K562 (cell line): Measurements from ENCODE around the gene AGMO. TPM values are rescaled to one million over a fixed set of nuclear protein-coding genes. Genes with fewer than 3 reads are reported as not detected.

ENCODE experiments used
- ATAC-seq: fragments of 200-7000 bp; cut with Tn5 transposase; 3 replicates; pipeline ENCODE4 v1.9.1; 2020; ENCODE audit warnings: moderate library complexity
- BruUV-seq: library from RNA; stranded (reverse); fragments of 400-500 nt; replicated peaks from 2 replicates; lab custom pipeline; 2021; lab: Mats Ljungman, UMichigan
- CTCF ChIA-PET: fragments of 300-600 bp; formaldehyde crosslinking; extraction: SDS; loops from one replicate; lab custom pipeline; 2021; ENCODE audit warnings: low intra/inter-chr PET ratio; lab: Yijun Ruan, JAX
- POLR2A ChIA-PET: fragments of 300-600, 350-650 bp; sonication (Branson Sonifier 250); formaldehyde crosslinking; extraction: SDS; loops from one replicate; lab custom pipeline; 2021; ENCODE audit warnings: antibody characterized with exemption, inconsistent platforms; lab: Yijun Ruan, JAX
- DNase-seq, 4 experiments: peaks; one replicate each; pipeline versions ENCODE4 v3.0.0 to v3.0.0-alpha.2; 2011 to 2018; ENCODE audit warnings: low spot score in 3 of 4, mixed read lengths in 3 of 4; ENCODE audit errors: extremely low read depth in 1 of 4
- FAIRE-seq: peaks from 2 replicates; lab custom pipeline; 2011; peaks lifted over from hg19 to GRCh38; lab: Jason Lieb, UNC
- H2AFZ ChIP-seq: 2 replicates; pipeline ENCODE4 v1.6.0; 2011; ENCODE audit warnings: low read depth, low read length, control low read depth, inconsistent platforms
- H3K27ac ChIP-seq: fragments of 200-600 bp; 3 replicates; pipeline ENCODE4 v1.8.0; 2011; ENCODE audit warnings: low read depth, mild to moderate bottlenecking, control low read depth, inconsistent platforms, low read length, moderate library complexity, mixed read lengths; ENCODE audit errors: extremely low read depth
- H3K27me3 ChIP-seq, 2 experiments: fragments of 300-600 bp in 1 of 2; 2 replicates in 1 of 2; 3 replicates in 1 of 2; pipeline versions ENCODE4 v1.6.0 to v1.8.0; 2011; ENCODE audit warnings: inconsistent platforms in 2 of 2, low read length in 2 of 2, mild to moderate bottlenecking in 1 of 2, mixed read lengths in 1 of 2, moderate library complexity in 1 of 2; ENCODE audit not compliant: control insufficient read depth in 2 of 2, insufficient read depth in 2 of 2
- H3K36me3 ChIP-seq: fragments of 300-600 bp; 3 replicates; pipeline ENCODE4 v1.8.0; 2011; ENCODE audit warnings: mild to moderate bottlenecking, low read length, inconsistent platforms; ENCODE audit not compliant: control insufficient read depth, insufficient read depth
- H3K4me1 ChIP-seq, 2 experiments: fragments of 200-600 bp in 1 of 2; replicated peaks in 1 of 2; 2 replicates in 1 of 2; 3 replicates in 1 of 2; pipeline versions ENCODE4 v1.5.1 to v1.8.0; 2011; ENCODE audit warnings: inconsistent platforms in 2 of 2, low read length in 2 of 2, mild to moderate bottlenecking in 1 of 2, mixed read lengths in 1 of 2, moderate library complexity in 1 of 2; ENCODE audit not compliant: control insufficient read depth in 2 of 2, insufficient read depth in 2 of 2
- H3K4me2 ChIP-seq: 2 replicates; pipeline ENCODE4 v1.6.1; 2011; ENCODE audit warnings: low read length, control low read depth, inconsistent platforms, mixed read lengths; ENCODE audit not compliant: insufficient read depth
- H3K4me3 ChIP-seq: fragments of 200-600 bp; sonication (generic), shearing (Covaris generic); 2 replicates; pipeline ENCODE4 v1.5.1; 2016; ENCODE audit warnings: control low read depth, inconsistent platforms
- H3K79me2 ChIP-seq: fragments of 200-600 bp; 3 replicates; pipeline ENCODE4 v1.8.0; 2011; ENCODE audit warnings: low read length, inconsistent platforms; ENCODE audit not compliant: control insufficient read depth, insufficient read depth
- H3K9ac ChIP-seq, 2 experiments: 2 replicates each; pipeline versions ENCODE4 v1.6.0 to v1.6.1; 2011; ENCODE audit warnings: low read depth in 2 of 2, low read length in 2 of 2, control low read depth in 1 of 2, inconsistent platforms in 1 of 2, mild to moderate bottlenecking in 1 of 2, mixed read lengths in 1 of 2; ENCODE audit not compliant: insufficient read depth in 1 of 2
- H3K9me1 ChIP-seq: one replicate; pipeline ENCODE4 v1.6.0; 2011; ENCODE audit warnings: inconsistent platforms, mild to moderate bottlenecking, low read length, moderate library complexity; ENCODE audit not compliant: control insufficient read depth, insufficient read depth
- H3K9me3 ChIP-seq: replicated peaks from 2 replicates; pipeline ENCODE4 v1.5.1; 2011; ENCODE audit warnings: low read depth, low read length, inconsistent platforms; ENCODE audit not compliant: control insufficient read depth, insufficient read depth
- H4K20me1 ChIP-seq: replicated peaks from 2 replicates; pipeline ENCODE4 v1.6.1; 2011; ENCODE audit warnings: low read length, inconsistent platforms, mixed read lengths; ENCODE audit not compliant: control insufficient read depth, insufficient read depth
- CCAR2 ChIP-seq: fragments of 200-400 bp; formaldehyde crosslinking; IDR thresholded peaks from 2 replicates; pipeline ENCODE4 v1.6.1; 2017; ENCODE audit warnings: mild to moderate bottlenecking, low read depth, low read length
- CEBPB ChIP-seq: fragments of 450-650 bp; IDR thresholded peaks from 2 replicates; pipeline ENCODE4 v1.6.1; 2016; ENCODE audit warnings: missing genetic modification characterization, missing compliant biosample characterization
- CEBPG ChIP-seq, 3 experiments: fragments of 200-800 bp in 1 of 3; sonication (Bioruptor generic) in 1 of 3; sonication (generic) in 1 of 3; formaldehyde crosslinking in 1 of 3; IDR thresholded peaks in 2 of 3; conservative IDR thresholded peaks in 1 of 3; 2 replicates each; pipeline versions ENCODE4 v1.6.1 to v1.8.0; 2016 to 2022; ENCODE audit warnings: missing compliant biosample characterization in 2 of 3, missing genetic modification characterization in 2 of 3, mild to moderate bottlenecking in 1 of 3, missing genetic modification reagents in 1 of 3
- ESRRB ChIP-seq: fragments of 250-450 bp; sonication (Bioruptor Pico); IDR thresholded peaks from 2 replicates; pipeline ENCODE4 v1.5.0; 2020; ENCODE audit warnings: mild to moderate bottlenecking, moderate library complexity, borderline replicate concordance
- HDAC6 ChIP-seq: IDR thresholded peaks from 2 replicates; pipeline ENCODE4 v1.6.1; 2012; ENCODE audit warnings: low read depth, mild to moderate bottlenecking, control low read depth, inconsistent platforms, low read length, moderate library complexity
- HLTF ChIP-seq: fragments of 450-650 bp; IDR thresholded peaks from 2 replicates; pipeline ENCODE4 v1.6.1; 2016
- KAT7 ChIP-seq: sonication (generic); formaldehyde crosslinking; IDR thresholded peaks from 2 replicates; pipeline ENCODE4 v1.8.0; 2022; ENCODE audit warnings: missing genetic modification reagents, mild to moderate bottlenecking, borderline replicate concordance
- POLR3G ChIP-seq: IDR thresholded peaks from 2 replicates; pipeline ENCODE4 v1.6.1; 2011; ENCODE audit not compliant: insufficient read length, insufficient replicate concordance; ENCODE audit errors: extremely low read depth
- SRSF7 ChIP-seq: fragments of 200-400 bp; formaldehyde crosslinking; optimal IDR thresholded peaks from 2 replicates; pipeline ENCODE3; 2017; ENCODE audit warnings: mild to moderate bottlenecking, low read depth, low read length
- ZNF75A ChIP-seq: fragments of 450-650 bp; formaldehyde crosslinking; IDR thresholded peaks from 2 replicates; pipeline ENCODE4 v1.4.0; 2020; ENCODE audit warnings: mild to moderate bottlenecking
- WGBS: fragments of 100-300 bp; shearing (Covaris generic); methylation state at CpG from one replicate; pipeline ENCODE4 v1.1.6; 2016; ENCODE audit warnings: low coverage, mixed read lengths; ENCODE audit not compliant: insufficient coverage; ENCODE audit errors: missing lambda C conversion rate; 5-methylcytosine and 5-hydroxymethylcytosine counted together
- in situ Hi-C: fragments of 300-500 bp; cut with MboI; formaldehyde crosslinking; loops from 4 replicates; pipeline ENCODE4 v1.15.0; 2018; ENCODE audit warnings: inconsistent platforms, mixed read lengths
- intact Hi-C: fragments of 100-400 bp; cut with micrococcal nuclease; formaldehyde crosslinking; loops from 2 replicates; pipeline ENCODE4 v1.14.2; 2022
- polyA plus RNA-seq, 8 experiments: library from polyadenylated mRNA; depleted of rRNA in 4 of 8; stranded (reverse) in 5 of 8; unstranded in 3 of 8; fragments of >200 nt; fragmentation: Nextera tagmentation in 2 of 8; fragmentation: Illumina TruSeq in 1 of 8; extraction: Ambion mirVana in 2 of 8; extraction: Trizol in 1 of 8; gene quantifications; 2 replicates each; pipeline versions ENCODE4 v1.2.1 to v1.2.3, GENCODE V29; 2011 to 2014; ENCODE audit warnings: inconsistent platforms in 1 of 8, missing spikeins in 1 of 8
- total RNA-seq, 7 experiments: library from RNA; depleted of rRNA in 6 of 7; stranded (reverse); fragments of >200 nt in 6 of 7; fragmentation: Illumina TruSeq in 2 of 7; extraction: Trizol in 2 of 7; gene quantifications; 2 replicates each; pipeline versions ENCODE4 v1.2.1 to v1.2.3, GENCODE V29; 2011 to 2021; ENCODE audit warnings: low replicate concordance in 1 of 7
- TF ChIP-seq, protein P1 (sequence below): fragments of 450-650 bp; IDR thresholded peaks from one replicate; pipeline ENCODE4 v1.6.1; 2018; ENCODE audit warnings: mild to moderate bottlenecking, moderate library complexity; ENCODE audit not compliant: partially characterized antibody
- TF ChIP-seq, protein P2 (sequence below): fragments of 450-650 bp; formaldehyde crosslinking; IDR thresholded peaks from 2 replicates; pipeline ENCODE4 v1.4.0; 2022; ENCODE audit warnings: mild to moderate bottlenecking, moderate library complexity
- TF ChIP-seq, protein P3 (sequence below): fragments of 250-450 bp; sonication (Bioruptor Pico); IDR thresholded peaks from 2 replicates; pipeline ENCODE4 v1.4.0; 2020; ENCODE audit warnings: mild to moderate bottlenecking, moderate library complexity, borderline replicate concordance

The AGMO gene
- total and polyA plus RNA-seq, 9 of the 15 experiments (the other 6 are each of a cell fraction or from before 2014, with no cell fraction given), result 0.30 to 1.4 (median 0.69) TPM; not detected in 1

DNA sequence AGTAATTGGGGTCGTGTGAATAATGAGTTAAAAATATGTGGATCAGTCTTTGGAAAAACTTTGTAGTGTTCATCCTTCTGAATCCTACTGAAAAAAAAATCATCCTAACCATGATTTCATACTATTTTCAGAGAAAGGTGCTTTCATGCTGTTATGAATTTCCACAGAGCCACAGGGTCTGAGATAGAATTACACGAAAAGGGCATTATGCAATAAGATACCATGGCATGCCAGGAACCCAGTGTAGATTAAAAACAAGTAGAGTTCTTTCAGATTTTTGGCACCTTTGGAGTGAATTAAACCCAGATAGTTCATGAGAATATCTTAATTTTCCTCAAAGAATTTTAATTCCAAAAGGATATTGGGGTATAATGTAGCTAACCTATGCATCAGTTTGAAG lies 47.5 kb upstream of the AGMO start (continued):
- TF ChIP-seq, protein P1, sequence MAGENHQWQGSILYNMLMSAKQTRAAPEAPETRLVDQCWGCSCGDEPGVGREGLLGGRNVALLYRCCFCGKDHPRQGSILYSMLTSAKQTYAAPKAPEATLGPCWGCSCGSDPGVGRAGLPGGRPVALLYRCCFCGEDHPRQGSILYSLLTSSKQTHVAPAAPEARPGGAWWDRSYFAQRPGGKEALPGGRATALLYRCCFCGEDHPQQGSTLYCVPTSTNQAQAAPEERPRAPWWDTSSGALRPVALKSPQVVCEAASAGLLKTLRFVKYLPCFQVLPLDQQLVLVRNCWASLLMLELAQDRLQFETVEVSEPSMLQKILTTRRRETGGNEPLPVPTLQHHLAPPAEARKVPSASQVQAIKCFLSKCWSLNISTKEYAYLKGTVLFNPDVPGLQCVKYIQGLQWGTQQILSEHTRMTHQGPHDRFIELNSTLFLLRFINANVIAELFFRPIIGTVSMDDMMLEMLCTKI, result no peak
- TF ChIP-seq ESRRB (no peak), HLTF (no peak), HDAC6 (no peak), CCAR2 (no peak)
- TF ChIP-seq, protein P2, sequence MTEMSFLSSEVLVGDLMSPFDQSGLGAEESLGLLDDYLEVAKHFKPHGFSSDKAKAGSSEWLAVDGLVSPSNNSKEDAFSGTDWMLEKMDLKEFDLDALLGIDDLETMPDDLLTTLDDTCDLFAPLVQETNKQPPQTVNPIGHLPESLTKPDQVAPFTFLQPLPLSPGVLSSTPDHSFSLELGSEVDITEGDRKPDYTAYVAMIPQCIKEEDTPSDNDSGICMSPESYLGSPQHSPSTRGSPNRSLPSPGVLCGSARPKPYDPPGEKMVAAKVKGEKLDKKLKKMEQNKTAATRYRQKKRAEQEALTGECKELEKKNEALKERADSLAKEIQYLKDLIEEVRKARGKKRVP (CRISPR knock-in tag), result no peak

DNA sequence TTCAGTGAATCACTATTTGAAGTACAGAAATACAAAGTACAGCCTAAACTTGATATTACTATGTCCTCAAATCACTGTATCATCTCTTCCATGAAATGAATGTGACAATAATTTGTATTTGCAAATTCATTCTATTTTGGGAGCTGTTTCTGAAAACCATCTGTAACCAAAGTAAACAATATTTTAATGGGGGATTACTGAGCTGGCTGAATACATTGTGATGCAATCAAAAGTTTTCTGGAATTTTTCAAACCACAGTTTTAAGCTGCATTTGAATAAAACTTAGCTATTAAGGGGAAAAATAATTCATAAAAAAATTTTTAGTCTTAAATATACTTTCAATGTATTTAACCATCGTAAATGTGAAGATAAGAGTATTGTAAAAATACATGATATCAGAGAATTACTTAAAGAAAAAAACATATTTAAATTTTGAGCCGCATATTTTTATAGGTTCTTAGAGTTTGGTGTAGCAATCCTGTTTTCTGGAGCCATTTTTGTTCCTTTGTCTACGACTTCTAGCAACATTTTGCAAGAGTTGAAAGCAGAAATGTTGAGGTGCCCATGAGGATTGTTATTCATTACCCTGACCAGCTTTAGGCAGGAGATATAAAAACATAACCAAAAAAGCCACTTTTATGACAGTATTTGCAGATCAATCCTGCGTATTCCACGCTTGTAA lies 45.9 kb upstream of the AGMO start:
- Histone ChIP-seq H3K9me3 (no peaks in the 10 kb centered on the region; the same call in none of the 2 replicates), H3K9me1 (no peaks in the 10 kb centered on the region), H3K4me3 (no peak overlapping the region), H3K27me3 (no peaks in the 10 kb centered on the region), H3K27ac (peak overlapping the region; percentile 29; the same call in 1 of the 3 replicates), H2AFZ (peak overlapping the region; percentile 76), H3K36me3 (no peaks in the 10 kb centered on the region), H3K4me1 (no peaks in the 10 kb centered on the region), H3K4me2 (0 out of 2 replicates have a peak overlapping the region, but pooled peaks have one; percentile 14), H3K79me2 (no peaks in the 10 kb centered on the region), H3K9ac (no peak overlapping the region; a peak in 1 of 4 replicates), H4K20me1 (no peaks in the 10 kb centered on the region)
- no peak for TF ChIP-seq SRSF7
- peak; percentile 32; the same call in 1 of the 2 replicates for TF ChIP-seq CEBPB (tag)
- no peak for TF ChIP-seq POLR3G
- TF ChIP-seq KAT7, result no peak
- no peak for TF ChIP-seq CEBPG (CRISPR knock-in tag; IDR thresholded peaks at IDR 0.05)
- peak; percentile 18 to 36; a peak in 1 of 4 replicates for TF ChIP-seq CEBPG (tag; conservative IDR thresholded peaks at IDR 0.05 in 1 of 2, IDR thresholded peaks at IDR 0.05 in 1 of 2)
- TF ChIP-seq, protein P3, sequence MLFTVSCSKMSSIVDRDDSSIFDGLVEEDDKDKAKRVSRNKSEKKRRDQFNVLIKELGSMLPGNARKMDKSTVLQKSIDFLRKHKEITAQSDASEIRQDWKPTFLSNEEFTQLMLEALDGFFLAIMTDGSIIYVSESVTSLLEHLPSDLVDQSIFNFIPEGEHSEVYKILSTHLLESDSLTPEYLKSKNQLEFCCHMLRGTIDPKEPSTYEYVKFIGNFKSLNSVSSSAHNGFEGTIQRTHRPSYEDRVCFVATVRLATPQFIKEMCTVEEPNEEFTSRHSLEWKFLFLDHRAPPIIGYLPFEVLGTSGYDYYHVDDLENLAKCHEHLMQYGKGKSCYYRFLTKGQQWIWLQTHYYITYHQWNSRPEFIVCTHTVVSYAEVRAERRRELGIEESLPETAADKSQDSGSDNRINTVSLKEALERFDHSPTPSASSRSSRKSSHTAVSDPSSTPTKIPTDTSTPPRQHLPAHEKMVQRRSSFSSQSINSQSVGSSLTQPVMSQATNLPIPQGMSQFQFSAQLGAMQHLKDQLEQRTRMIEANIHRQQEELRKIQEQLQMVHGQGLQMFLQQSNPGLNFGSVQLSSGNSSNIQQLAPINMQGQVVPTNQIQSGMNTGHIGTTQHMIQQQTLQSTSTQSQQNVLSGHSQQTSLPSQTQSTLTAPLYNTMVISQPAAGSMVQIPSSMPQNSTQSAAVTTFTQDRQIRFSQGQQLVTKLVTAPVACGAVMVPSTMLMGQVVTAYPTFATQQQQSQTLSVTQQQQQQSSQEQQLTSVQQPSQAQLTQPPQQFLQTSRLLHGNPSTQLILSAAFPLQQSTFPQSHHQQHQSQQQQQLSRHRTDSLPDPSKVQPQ, result no peak
- TF ChIP-seq ZNF75A (CRISPR knock-in tag), result no peak
- peak in 1 of 4 experiments; percentile 14 for DNase-seq
- intact Hi-C loops (loop anchor here (10.0 kb wide), 1 partner anchor 457 kb away; no protein-coding TSS in a partner anchor), in situ Hi-C loops (no loop called here)
- no TSS peak for BruUV-seq
- 3% methylated on average over 5 of the region's 5 CpGs for WGBS
- ChIA-PET POLR2A (no interaction called here), CTCF (no interaction called here)
- no peak for ATAC-seq
- no peak for FAIRE-seq
